TTC549 (cell line): ENCODE data around the gene PDIA2.

Experiments
- FAIRE-seq: peaks from 2 replicates; lab custom pipeline; 2012; peaks lifted over from hg19 to GRCh38; lab: Jason Lieb, UNC

PDIA2 gene

DNA sequence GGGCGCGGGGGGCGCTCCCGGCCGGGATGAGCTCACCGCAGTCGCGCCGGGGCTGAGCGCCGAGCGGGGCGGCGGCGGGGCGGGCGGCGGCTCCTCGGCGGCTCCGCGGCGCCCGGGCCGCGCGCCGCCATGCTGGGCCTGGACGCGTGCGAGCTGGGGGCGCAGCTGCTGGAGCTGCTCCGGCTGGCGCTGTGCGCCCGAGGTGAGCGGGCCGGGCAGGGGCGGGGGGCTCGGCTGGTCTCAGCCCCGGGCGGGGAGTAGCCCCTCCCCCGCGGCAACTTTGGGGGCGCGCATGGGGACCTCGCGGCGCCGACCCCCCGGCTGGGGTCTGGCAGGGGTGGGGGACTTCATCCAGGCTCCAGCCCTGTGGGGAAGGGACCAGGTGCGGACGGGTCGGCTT lies 2.4 kb upstream of the PDIA2 start, which contains the start of gene ARHGDIG:
Gene ARHGDIG (plus strand): TSS at position 40 of the 400 bp plus-strand sequence. CDS start 90 bp downstream, at position 130.
- no peak for FAIRE-seq

DNA sequence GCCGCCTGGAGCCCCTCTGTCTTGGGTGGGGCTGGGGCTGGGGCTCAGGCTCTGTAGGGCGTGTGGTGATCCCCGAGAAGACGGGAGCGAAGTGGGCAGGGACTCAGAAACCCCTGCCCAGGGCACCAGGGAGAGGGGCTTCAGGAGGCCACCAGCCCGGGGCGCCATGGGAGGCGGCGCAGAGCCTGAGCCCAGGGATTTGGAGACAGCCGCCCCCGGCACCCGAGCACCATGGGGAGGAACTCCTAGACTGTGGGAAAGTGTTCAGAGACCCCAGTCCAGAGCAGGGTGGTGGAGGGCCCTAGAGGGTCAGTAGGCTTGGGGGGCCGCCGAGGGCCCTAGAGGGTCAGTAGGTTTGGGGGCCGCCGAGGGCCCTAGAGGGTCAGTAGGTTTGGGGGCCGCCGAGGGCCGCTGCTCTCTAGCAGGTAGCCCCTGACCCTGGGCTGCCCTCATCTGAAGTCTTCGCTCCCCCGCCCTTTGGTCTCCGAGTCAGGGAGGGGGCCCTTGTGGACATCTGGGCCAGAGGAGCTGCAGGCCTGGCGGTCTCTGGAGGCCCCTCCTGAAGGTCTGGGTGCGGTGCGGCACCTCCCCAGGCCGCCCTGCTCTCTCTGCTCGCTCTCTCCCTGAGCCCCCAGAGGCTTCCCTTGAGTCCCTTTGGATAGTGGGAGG lies 1.8 kb upstream of the PDIA2 start:
- FAIRE-seq: no peak

DNA sequence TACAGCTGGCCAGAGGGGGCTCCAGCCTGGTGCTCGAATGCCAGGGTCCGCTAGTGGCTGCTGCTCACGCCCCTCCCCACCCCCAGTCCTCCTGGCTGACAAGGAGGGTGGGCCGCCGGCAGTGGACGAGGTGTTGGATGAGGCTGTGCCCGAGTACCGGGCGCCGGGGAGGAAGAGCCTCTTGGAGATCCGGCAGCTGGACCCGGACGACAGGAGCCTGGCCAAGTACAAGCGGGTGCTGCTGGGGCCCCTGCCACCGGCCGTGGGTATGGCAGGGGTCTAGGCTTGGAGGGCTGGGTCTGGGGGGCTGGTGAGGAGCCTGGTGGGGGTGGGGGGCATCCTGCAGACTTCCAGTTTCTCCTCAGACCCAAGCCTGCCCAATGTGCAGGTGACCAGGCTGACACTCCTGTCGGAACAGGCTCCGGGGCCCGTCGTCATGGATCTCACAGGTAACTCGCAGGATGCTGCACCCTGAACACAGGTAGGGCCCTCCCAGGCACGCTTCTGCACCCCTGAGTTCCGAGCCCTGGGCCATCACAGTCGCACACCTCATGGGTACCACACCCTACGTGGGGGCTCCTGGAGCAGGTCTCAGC lies 1.2 kb upstream of the PDIA2 start:
- FAIRE-seq: no peak

DNA sequence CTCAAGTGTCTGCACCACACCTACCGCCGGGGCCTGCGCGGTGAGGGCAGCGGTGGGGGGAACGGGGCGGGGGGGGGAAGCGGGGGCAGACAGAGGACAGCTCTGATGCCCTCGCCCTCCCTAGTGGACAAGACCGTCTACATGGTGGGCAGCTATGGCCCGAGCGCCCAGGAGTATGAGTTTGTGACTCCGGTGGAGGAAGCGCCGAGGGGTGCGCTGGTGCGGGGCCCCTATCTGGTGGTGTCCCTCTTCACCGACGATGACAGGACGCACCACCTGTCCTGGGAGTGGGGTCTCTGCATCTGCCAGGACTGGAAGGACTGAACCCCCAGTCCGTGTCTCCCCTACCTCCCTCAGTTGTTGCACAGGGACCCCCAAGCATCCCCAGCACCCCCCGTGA lies 473 bp upstream of the PDIA2 start:
- FAIRE-seq: no peak

DNA sequence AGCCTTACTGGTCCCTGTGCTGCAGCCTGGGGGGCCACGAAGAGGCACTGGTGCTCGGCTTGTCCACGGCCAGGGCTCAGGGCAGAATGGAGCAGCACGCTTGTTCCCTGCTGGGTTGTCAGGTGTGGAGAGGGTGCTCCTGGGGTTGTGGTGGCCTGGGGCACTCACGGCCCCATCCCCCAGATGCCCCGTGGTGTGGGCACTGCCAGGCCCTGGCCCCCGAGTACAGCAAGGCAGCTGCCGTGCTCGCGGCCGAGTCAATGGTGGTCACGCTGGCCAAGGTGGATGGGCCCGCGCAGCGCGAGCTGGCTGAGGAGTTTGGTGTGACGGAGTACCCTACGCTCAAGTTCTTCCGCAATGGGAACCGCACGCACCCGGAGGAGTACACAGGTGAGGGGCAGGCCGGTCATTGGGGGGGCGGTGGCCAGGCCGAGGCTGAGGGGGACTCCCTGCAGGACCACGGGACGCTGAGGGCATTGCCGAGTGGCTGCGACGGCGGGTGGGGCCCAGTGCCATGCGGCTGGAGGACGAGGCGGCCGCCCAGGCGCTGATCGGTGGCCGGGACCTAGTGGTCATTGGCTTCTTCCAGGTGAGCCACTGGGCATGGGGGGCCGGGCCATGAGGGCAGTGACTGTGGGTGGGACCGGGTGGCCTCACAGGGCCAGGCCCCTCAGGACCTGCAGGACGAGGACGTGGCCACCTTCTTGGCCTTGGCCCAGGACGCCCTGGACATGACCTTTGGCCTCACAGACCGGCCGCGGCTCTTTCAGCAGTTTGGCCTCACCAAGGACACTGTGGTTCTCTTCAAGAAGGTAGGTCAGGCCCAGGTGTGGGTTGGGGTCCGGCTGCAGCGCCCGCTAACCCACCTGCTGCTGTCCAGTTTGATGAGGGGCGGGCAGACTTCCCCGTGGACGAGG lies 1.5 kb downstream of the PDIA2 start:
- FAIRE-seq: no peak

DNA sequence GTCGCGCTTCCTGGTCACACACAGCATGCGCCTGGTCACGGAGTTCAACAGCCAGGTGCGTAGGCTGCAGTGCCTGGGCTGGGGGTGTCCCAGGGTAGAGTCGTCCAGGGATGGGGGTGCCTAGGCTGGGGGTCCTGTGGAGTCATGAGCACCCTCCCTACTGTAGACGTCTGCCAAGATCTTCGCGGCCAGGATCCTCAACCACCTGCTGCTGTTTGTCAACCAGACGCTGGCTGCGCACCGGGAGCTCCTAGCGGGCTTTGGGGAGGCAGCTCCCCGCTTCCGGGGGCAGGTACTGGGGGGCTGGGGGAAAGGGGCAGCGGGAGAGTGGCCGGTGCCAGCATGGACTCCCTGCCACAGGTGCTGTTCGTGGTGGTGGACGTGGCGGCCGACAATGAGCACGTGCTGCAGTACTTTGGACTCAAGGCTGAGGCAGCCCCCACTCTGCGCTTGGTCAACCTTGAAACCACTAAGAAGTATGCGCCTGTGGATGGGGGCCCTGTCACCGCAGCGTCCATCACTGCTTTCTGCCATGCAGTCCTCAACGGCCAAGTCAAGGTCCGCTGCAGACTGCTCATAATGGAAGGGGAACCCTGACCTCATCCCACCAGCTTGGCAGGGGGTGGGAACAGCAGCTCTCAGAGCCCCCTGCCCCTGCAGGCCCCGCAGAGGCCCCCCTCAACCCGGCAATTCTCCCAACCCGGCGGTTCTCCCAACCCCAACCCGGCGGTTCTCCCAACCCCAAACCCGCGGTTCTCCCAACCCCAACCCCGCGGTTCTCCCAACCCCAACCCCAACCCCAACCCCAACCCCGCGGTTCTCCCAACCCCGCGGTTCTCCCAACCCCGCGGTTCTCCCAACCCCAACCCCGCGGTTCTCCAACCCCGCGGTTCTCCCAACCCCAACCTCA lies 2.4 kb downstream of the PDIA2 start:
- FAIRE-seq: no peak

DNA sequence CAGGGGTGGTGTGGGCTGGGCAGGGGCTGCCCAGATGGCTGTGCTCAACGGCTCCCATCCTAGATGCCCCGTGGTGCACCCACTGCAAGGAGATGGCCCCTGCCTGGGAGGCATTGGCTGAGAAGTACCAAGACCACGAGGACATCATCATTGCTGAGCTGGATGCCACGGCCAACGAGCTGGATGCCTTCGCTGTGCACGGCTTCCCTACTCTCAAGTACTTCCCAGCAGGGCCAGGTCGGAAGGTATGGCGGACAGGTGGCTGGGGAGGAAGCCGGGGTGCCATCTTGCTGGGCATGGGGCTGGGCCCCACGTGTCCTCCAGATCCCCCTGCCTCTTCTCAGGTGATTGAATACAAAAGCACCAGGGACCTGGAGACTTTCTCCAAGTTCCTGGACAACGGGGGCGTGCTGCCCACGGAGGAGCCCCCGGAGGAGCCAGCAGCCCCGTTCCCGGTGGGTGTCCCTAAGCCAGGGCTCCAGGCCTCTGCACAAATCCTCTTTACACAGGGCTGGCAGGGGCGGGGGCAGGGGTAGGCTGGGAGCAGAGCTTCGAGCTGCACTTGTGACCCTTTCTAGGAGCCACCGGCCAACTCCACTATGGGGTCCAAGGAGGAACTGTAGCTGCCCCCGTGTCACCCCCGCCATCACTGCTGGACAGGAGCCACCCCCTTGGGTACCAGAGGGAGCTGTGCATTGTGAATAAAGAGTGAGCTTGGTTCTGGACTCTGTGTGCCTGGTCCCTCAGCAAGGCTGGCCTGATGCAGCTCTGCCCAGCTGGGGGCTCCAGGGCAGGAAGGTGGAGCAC lies 3.7 kb downstream of the PDIA2 start:
- FAIRE-seq: no peak

DNA sequence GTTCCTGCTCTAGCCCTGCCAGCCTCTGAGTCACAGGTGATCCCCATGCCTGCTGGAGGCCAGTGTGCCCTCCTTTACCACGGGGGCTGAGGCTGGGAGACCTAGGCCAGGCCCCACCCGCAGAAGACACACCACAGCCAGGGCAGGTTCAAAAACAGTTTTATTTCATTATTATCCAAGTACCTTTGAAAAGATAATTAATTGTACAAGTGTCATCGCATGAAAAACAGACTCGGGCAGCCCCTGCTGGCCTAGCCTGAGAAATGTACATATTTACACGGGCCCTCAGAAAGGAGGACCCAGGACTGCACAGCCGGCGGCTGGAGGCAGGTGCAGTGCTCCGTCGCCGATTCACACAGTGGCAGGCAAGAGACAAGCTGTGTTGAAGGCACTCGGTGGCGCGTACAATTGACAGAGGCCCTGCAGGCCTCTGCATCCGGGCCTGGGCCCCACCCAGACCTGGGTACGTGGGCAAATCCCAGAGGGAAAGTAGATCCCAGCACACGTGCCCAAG lies 4.4 kb downstream of the PDIA2 start:
- no peak for FAIRE-seq

DNA sequence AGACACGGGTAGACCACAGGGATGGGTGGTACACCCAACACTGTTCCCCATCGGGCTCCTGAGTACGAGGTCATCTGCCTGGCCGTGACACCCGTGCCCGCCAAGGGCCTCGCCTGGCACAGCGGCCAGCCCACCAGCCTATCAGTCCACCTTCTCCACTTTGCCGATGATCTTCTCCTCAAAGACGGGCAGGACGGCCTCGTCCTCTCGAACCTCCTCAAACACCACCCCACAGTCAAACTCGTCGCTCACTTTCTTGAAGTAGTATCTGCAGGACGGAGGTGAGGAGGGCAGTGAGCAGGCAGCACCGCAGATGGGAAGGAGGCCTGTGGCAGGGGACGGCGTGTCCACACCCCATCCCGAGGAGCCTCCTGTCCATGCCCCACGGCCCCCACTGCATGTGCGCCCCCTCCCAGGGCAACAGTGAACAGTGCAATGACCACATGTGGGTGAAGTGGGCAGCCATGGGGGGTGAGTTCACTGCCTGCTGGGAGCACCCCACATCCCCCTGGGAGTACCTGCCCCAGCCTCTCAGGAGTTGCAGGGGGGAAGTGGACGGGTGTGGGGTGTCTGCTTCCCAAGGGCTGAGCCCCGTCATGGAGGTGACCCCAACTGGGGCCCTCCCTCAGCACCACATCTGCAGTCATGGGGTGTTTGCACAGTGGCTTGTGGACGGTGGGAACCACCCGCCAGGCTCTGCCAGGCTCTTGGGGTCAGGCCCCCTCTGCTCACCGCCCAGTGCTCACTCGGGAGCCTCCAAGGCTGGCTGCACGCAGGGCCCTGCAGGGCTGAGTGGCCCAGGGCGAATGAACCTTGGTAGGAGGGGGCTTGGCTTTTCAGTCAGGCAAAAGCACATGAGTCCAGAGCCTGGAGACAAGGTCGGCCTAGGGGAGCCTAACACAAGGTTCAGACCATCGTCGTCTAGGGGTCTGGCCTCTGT lies 5.3 kb downstream of the PDIA2 start:
- no peak for FAIRE-seq

DNA sequence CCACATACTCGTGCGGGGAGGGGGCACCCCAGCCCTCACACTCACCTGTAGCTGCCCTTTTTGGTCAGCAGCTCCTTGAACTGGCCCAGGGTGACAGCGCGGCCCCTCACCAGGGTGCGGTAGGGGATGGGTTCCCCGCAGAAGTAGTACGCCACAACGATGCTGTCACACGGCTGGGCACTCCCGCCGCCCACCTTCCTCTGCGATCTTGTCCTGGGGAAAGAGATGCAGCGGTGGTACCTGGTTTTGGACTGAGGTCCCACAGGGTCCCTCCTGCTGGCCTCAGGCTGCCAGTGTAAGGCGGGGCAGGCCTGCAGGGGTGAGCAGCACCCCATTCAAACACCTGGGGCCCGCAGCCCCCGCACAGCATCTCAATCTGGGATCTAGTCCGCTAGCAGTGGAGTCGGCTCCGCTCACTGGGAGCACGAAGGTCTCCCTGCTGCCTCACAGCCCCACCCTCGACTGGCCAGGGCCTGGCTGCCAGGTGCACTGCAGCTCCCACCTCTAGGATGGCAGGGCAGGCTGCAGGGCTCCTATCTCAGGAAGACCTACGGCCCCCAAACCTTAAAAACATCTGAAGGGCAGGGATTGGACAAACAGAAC lies 6.5 kb downstream of the PDIA2 start:
- no peak for FAIRE-seq

DNA sequence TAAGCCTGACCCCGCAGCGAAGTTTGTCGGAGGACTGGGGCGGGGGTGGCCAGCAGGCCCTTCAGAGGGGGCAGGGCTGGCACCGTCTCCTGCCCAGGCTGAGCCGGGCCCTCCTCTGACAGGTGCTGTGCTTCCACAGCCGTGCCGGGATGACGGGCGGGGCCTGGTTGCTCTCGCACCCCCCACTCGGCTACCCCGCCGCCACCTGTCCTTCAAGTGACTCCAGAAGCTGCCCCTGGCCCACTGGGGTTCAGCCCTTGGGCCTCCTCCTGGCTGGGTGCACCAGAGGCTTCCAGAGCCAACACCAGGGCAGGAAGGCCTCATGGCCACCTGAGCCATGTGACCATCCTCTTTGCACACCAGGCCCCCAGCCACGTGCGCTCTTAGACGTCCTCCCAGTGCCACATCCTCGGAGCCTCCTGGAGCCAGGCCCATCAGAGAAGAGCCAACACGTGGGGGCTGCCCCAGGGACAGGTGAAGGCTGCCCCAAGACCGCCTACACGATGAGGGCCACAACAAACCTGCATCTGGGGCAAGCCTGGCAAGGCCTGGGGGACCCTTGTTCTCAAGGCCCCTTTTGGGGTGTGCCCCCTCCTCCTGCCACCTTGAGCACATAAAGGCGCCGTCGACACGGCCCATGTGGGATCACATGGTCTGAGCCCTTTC lies 7.2 kb downstream of the PDIA2 start:
- FAIRE-seq: no peak

DNA sequence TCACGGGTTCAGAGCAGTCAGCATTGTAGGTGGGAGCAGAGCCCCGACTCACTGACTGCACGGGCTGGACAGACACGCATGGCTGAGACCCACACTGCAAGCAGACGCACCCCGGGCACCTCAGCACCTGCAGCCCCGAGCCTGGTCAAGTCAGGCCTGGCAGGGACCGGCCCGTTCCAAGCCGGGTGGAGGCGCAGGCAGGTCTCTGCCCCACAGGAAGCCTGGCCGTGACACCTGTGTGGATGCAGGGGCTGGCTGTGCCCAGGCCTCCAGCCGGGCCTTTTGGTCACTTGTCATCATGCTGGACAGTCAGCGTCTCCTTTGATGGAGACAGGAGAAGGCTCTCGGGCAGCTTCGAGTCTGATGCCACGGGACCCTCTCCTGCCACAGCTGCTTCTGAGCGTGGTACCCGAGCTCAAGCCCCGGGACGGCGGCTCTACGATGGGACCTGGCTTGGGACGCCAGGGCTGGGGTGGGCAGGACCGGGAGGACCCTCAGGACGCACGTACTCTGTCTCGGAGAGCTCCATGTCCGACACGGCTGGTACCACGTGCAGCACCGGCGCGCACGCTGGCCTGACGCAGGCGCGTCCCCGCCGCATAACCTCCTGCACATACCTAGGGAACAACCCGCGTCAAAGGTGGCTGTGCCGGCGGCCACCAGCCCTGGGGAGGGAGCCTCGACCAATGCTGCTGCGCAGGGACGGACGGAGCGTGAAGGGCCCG lies 7.9 kb downstream of the PDIA2 start:
- FAIRE-seq: no peak

DNA sequence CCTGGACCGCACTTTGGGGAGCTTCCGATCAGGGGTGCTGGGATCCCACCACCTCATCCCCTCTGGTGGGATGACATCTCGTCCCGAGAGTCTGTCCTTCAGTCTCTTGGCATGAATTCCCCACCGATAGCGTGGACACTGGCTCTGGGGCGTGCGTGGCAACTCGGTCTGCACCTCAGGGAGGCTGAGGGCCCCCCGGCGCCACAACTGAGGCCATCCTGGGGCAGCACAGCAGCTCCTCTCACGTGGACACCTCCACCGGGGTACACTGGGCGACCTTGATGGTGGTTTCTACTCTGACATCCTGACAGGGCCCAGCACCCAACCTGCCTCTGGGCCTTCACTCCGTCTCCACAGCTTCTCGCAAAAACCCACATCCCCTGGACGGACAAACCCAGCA lies 8.6 kb downstream of the PDIA2 start:
- no peak for FAIRE-seq

DNA sequence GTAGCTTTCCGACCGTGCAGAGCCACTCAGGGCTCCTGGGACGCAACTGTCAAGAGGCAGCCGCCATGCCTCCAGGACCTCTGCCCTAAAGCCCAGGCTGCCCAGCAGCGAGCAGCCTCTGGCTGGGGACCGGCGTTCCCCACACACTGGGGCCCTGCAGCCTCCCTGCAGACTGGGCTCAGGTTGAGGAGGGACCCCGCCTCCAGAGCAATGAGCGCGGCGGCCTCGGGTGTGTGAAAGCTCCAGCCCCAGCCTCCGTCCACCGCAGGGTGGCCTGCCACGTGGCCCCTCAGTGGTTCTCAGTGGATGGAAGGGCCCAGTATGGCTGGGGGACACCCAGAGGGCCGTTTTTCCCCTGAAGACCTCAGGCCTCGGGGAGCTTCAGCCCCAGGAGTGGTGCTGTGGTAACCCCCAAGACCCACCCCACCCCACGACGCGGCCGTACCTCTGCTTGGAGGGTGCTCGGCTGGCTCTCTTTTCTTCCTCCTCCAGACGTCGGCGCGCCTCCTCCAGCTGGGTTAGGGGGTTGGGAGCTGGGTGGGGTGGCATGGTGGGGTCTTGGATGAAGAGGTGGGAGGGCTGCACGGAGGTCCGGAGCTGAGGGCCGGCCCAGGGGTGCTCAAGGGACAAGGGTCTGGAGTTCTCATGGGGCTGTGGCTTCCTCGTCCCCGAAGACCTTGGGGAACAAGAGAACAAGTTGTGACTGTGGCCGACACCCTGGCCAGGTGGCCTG lies 10.2 kb downstream of the PDIA2 start:
- no peak for FAIRE-seq

DNA sequence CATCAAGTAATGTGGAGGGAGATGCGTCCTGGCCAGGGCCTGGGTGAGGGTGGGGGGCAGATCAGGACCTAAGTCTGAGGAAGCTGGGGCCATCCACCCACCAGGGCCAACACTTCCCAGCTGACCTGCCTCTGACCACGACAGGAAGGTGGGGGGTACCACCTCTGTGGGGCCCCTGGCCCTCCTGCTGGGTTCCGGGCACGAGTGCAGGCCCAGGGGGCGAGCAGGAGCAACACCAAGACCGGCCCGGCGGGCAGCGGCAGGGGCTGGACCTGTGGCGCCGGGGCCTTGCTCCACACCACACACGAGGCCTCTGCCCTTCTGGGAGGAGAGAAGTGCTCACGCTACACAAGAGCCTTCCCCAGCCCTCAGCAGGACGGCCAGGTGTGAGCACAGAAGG lies 13.3 kb downstream of the PDIA2 start:
- no peak for FAIRE-seq

DNA sequence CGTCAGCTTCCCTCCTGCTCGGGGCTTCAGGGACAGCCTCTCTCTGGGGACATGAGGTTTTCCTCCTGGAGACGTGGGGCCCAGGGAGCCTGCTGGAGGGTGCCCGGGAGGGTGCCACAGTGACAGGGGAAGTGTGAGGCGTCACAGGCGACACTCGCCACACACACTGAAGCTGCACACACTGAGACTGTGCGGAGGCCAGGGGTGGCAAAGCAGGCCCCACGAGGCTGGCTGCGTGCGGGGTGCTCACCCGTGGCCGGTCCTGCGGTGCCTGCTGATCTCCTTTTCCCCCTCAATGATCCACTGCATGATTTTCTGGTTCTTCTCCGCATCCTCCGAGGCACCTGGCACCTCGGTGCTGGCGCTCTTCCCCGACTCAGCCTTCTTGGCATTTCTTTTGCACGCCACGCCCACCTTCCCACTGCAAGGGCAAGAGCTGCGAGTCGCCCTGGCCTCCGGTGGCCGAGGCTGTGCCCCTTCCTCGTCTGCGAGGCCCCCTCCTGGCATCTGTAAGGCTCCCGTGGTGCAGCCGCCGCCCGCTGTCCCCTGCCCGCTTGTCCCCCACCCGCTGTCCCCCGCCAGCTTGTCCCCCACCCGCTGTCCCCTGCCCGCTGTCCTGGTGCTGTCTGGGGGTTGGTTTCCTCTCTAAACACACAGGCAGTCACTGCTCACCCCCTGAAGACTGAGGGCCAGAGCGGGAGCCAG lies 14.0 kb downstream of the PDIA2 start:
- no peak for FAIRE-seq

DNA sequence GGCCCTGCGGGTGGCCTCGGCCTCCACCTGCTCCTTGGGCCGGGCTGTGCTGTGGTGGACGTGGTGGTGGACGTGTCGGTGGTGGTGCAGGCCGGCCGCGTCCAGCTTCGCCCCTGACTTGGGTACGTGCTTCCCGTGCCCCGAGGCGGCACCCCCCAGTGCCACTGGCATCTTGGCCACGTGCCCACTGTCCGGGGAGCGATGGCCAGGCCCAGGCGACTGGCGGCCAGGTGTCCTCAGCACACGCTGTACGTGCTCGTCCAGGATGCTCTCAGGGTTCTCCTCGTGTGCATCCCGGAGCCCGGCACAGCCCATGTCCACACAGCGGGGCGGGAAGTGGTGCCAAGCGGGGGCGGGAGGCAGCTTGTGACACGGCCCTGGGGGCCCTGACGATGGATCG lies 14.9 kb downstream of the PDIA2 start:
- FAIRE-seq: no peak
